ENCODE data around the gene STK32C. TPM values are rescaled to one million over a fixed set of nuclear protein-coding genes. Genes with fewer than 3 reads are reported as not detected.

Gene STK32C
- total RNA-seq, 2 donors from 2014 or later: 8.4 to 9.9 TPM

DNA sequence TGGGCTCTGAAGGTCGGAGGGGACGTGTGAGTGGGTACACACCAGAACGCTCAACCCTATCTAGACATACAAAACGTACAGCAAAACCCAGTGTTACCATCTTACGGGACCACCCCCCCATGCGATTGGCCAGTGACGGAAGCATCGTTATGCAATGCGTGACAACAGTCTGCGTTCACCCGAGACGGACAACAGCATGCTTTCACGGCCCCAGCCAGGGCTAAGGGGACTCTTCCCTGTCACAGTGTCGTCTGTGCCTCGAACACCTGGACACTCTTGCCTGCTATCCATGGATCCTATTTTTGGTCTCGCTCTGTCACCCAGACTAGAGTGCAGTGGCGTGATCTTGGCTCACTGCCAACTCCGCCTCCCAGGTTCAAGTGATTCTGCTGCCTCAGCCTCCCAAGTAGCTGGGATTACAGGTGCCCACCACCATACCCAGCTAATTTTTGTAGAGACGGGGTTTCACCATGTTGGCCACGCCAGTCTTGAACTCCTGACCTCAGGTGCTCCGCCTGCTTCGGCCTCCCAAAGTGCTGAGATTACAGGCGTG lies 97.7 kb downstream of the STK32C start:
- Mint-ChIP-seq H3K4me3 (no peak overlapping the region), H3K9me3 (peaks cover 18% of the 10 kb centered on the region), H3K4me1 (no peaks in the 10 kb centered on the region), H3K27ac (no peak overlapping the region), H3K36me3 (ENCODE audit: low read depth) (no peaks in the 10 kb centered on the region), H3K27me3 (ENCODE audit: insufficient read depth) (no peaks in the 10 kb centered on the region)
- Histone ChIP-seq H3K27ac (ENCODE audit: low read depth, low read length) (no peak overlapping the region), H3K36me3 (ENCODE audit: control insufficient read depth, insufficient read depth, low read length) (no peaks in the 10 kb centered on the region), H3K4me1 (ENCODE audit: control insufficient read depth, insufficient read depth, low read length) (no peaks in the 10 kb centered on the region), H3K4me3 (ENCODE audit: low read length) (no peak overlapping the region), H3K27me3 (ENCODE audit: control insufficient read depth, insufficient read depth, low read length, poor library complexity, severe bottlenecking) (no peaks in the 10 kb centered on the region), H3K9me3 (ENCODE audit: control insufficient read depth, low read length) (peaks cover 4% of the 10 kb centered on the region), H3K9ac (ENCODE audit: extremely low read depth, low read length, poor library complexity, severe bottlenecking) (no peak overlapping the region)
- whole genome bisulfite sequencing, 2 experiments (ENCODE audit: insufficient coverage in 1 of 2, insufficient read length in 1 of 2): 92 to 95% methylated on average over 22 to 23 of the region's 23 CpGs
- no peak for DNase-seq
- TF ChIP-seq, protein P1, sequence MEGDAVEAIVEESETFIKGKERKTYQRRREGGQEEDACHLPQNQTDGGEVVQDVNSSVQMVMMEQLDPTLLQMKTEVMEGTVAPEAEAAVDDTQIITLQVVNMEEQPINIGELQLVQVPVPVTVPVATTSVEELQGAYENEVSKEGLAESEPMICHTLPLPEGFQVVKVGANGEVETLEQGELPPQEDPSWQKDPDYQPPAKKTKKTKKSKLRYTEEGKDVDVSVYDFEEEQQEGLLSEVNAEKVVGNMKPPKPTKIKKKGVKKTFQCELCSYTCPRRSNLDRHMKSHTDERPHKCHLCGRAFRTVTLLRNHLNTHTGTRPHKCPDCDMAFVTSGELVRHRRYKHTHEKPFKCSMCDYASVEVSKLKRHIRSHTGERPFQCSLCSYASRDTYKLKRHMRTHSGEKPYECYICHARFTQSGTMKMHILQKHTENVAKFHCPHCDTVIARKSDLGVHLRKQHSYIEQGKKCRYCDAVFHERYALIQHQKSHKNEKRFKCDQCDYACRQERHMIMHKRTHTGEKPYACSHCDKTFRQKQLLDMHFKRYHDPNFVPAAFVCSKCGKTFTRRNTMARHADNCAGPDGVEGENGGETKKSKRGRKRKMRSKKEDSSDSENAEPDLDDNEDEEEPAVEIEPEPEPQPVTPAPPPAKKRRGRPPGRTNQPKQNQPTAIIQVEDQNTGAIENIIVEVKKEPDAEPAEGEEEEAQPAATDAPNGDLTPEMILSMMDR (conservative IDR thresholded peaks at IDR 0.05): no peak

DNA sequence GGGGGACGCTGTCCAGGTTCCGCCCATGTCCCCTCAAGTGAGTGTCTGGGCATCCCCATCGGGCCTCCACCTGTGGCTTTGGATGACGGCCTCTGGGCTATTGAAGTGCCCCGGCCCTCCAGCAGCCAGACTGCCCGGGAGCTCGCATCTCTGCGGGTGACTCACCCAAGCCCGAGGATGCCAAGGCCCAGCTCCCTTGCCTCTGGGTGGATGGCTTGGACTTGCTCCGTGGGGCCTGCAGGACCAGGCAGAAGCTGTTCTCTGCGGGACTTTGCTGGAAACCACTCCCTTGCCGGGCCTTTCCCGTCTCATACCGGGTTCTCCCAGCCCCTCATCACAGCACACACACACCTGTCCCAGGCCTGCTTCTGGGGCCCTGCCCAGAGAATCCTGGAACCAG lies 98.6 kb downstream of the STK32C start:
- H3K36me3 Mint-ChIP-seq (ENCODE audit: low read depth): no peaks in the 10 kb centered on the region
- Histone ChIP-seq H3K4me3 (ENCODE audit: low read length) (no peak overlapping the region), H3K27me3 (ENCODE audit: control insufficient read depth, insufficient read depth, low read length, poor library complexity, severe bottlenecking) (no peaks in the 10 kb centered on the region), H3K27ac (ENCODE audit: low read depth, low read length) (no peak overlapping the region), H3K36me3 (ENCODE audit: control insufficient read depth, insufficient read depth, low read length) (no peaks in the 10 kb centered on the region), H3K9me3 (ENCODE audit: control insufficient read depth, low read length) (peaks cover 4% of the 10 kb centered on the region), H3K4me1 (ENCODE audit: control insufficient read depth, insufficient read depth, low read length) (no peaks in the 10 kb centered on the region), H3K9ac (ENCODE audit: extremely low read depth, low read length, poor library complexity, severe bottlenecking) (no peak overlapping the region)
- no peak overlapping the region for H3K27ac Mint-ChIP-seq
- no peak for DNase-seq
- H3K4me3 Mint-ChIP-seq: no peak overlapping the region
- TF ChIP-seq, protein P1 (conservative IDR thresholded peaks at IDR 0.05): no peak
- no peaks in the 10 kb centered on the region for H3K27me3 Mint-ChIP-seq (ENCODE audit: insufficient read depth)
- WGBS, 2 experiments (ENCODE audit: insufficient coverage in 1 of 2, insufficient read length in 1 of 2): 92 to 94% methylated on average over 10 to 14 of the region's 14 CpGs
- H3K4me1 Mint-ChIP-seq: no peaks in the 10 kb centered on the region
- peaks cover 9% of the 10 kb centered on the region for H3K9me3 Mint-ChIP-seq

DNA sequence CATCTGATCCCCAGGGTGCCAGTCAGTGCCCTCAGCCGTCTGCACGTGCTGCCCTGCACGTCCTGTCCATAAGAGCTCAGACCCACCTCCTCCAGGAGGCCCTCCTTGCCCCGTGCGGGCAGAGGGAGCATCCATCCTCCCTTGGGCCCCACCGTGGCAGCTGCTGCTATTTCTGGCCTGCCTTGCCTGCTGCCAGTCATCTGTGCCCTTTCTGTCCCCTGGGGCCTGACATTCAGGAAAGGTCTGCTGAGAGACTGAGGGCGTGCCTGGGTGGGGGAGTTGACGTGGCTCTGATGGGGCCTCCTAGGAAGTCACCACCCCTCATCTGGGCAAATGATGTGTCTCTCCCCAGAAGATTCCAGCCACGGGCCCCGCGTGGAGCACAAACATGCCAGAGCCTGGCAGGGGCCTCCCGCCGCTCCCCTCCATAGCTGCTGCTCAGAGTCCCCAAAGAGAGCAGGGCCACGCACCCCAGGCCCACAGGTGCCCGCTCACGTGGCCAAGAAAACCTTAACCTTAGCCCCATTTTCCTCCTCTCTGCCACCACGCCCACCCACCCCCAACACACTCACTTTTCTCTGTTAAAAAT lies 99.2 kb downstream of the STK32C start:
- TF ChIP-seq, protein P1 (conservative IDR thresholded peaks at IDR 0.05): no peak
- no peaks in the 10 kb centered on the region for H3K4me1 ChIP-seq (ENCODE audit: control insufficient read depth, insufficient read depth, low read length)
- H3K36me3 ChIP-seq (ENCODE audit: control insufficient read depth, insufficient read depth, low read length): no peaks in the 10 kb centered on the region
- Mint-ChIP-seq H3K9me3 (peaks cover 3% of the 10 kb centered on the region), H3K27ac (no peak overlapping the region), H3K27me3 (ENCODE audit: insufficient read depth) (no peaks in the 10 kb centered on the region), H3K4me3 (no peak overlapping the region), H3K36me3 (ENCODE audit: low read depth) (no peaks in the 10 kb centered on the region), H3K4me1 (no peaks in the 10 kb centered on the region)
- DNase-seq: no peak
- no peaks in the 10 kb centered on the region for H3K27me3 ChIP-seq (ENCODE audit: control insufficient read depth, insufficient read depth, low read length, poor library complexity, severe bottlenecking)
- H3K9me3 ChIP-seq (ENCODE audit: control insufficient read depth, low read length): peaks cover 2% of the 10 kb centered on the region
- H3K4me3 ChIP-seq (ENCODE audit: low read length): no peak overlapping the region
- 92 to 95% methylated on average over 4 to 17 of the region's 17 CpGs for WGBS, 2 experiments (ENCODE audit: insufficient coverage in 1 of 2, insufficient read length in 1 of 2)
- no peak overlapping the region for H3K9ac ChIP-seq (ENCODE audit: extremely low read depth, low read length, poor library complexity, severe bottlenecking)
- no peak overlapping the region for H3K27ac ChIP-seq (ENCODE audit: low read depth, low read length)

Measured in endodermal cell (in vitro differentiated cells).